T47D (cell line): Measurements from ENCODE around the gene NBAS.

Experiments
- DNase-seq, 2 experiments: peaks; one replicate each; pipeline versions ENCODE4 v3.0.0 to v3.0.0-alpha.2; 2011 to 2012; ENCODE audit warnings: low read depth in 1 of 2, low spot score in 1 of 2
- JUND ChIP-seq: IDR thresholded peaks from 2 replicates; pipeline ENCODE4 v1.6.1; 2012; ENCODE audit warnings: low read depth
- in situ Hi-C: cut with HindIII; loops from 2 replicates; pipeline ENCODE4 v1.10.0; 2016; ENCODE audit warnings: low sequenced_read_pairs, low pct_unique_long_range_greater_than_20kb

Gene NBAS

DNA sequence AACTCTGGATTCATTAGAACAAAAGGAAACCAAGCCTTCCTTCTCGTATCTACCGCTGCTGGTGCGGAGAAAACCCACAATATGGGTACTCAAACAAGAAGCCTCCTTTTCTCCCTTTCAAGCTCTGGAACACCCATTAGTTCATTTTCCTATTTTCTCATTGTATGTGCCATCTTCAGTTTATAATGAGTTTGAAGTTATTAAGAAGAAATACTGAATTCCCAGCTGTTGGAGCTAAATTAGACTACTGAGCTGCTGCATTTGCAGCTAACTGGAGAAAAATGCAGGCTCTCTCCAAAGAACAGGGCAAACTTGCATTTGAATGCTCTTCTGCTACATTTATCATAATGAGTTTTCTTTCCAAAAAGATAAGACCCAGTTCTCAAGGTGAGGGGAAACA is 398.5 kb downstream of the NBAS start:
- in situ Hi-C loops = no loop called here
- no peak for DNase-seq

GRCh38 chr2:15160201-15160991 is 400.7 kb downstream of the NBAS start:
- TF ChIP-seq JUND = no peak

More for the DNA sequence above, 398.5 kb downstream of the NBAS start:
- TF ChIP-seq JUND = no peak

GRCh38 chr2:15159751-15160177 is 401.4 kb downstream of the NBAS start:
- TF ChIP-seq JUND = no peak
- peak in 1 of 2 experiments; percentile 48 for DNase-seq
- in situ Hi-C loops = no loop called here

More at GRCh38 chr2:15160201-15160991, 400.7 kb downstream of the NBAS start:
- DNase-seq = no peak
- in situ Hi-C loops = no loop called here

DNA sequence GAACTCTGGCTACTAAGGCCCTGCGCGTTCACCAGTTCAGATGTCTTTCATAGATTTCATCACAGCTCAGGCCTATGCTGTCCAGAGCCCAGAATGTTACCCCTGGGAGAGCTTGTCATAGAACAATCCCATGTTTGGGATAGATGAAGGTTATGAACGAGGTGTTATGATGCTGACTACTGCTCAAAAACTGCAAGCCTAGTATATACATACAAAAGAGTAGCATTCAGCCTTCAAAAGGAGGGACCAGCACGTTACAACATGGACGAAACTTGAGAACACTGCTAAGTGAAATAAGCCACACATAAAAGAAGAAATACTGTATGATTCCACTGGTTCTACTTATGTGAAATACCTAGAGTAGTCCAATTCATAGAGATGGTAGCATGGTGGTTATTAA is 401.9 kb downstream of the NBAS start:
- in situ Hi-C loops = no loop called here
- DNase-seq = no peak
- TF ChIP-seq JUND = no peak

DNA sequence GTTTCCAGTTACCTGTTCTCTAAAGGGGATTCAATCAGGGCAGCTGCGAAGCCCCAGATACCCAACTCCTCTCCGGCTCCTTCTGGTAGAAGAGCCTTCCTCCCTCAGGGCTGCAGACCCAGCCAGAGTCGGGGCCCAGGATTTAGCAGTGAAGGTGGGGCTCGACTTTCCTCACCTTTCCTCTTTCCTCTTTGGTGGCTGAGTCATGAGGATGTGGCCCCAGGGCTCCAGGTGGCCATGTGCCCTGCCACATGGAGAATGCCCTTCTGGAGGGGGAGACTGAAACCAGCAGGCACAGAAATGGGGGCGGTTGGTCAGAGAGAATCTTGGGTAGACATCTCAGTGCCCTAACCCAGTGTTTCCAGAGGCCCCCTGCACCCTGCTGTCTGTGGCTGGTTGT is 402.6 kb downstream of the NBAS start:
- DNase-seq = no peak
- no peak for TF ChIP-seq JUND
- in situ Hi-C loops = no loop called here

DNA sequence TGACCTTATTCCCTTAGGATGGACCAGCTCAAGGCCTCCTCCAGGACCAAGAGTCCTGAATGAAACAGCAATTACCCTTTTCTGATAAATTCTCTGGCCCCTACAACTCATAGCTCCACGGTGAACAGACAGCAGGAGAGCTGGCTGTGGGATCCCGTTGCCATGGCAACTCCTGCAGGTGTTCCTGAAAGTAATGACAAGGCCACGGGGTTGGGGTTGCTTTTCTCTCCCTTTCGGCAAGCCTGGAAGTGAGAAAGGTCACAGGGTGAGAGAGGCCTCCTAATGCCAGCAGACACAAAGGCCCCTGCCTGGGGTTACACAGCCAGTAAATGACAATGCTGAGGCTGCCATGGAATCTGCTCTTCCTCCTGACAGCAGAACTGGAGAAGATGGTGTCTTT is 403.0 kb downstream of the NBAS start:
- in situ Hi-C loops = no loop called here
- DNase-seq = no peak
- no peak for TF ChIP-seq JUND

- DNase-seq = no peak
- in situ Hi-C loops = no loop called here
- no peak for TF ChIP-seq JUND
These were observed 405.1 kb downstream of the NBAS start for GRCh38 chr2:15155959-15156574.

DNA sequence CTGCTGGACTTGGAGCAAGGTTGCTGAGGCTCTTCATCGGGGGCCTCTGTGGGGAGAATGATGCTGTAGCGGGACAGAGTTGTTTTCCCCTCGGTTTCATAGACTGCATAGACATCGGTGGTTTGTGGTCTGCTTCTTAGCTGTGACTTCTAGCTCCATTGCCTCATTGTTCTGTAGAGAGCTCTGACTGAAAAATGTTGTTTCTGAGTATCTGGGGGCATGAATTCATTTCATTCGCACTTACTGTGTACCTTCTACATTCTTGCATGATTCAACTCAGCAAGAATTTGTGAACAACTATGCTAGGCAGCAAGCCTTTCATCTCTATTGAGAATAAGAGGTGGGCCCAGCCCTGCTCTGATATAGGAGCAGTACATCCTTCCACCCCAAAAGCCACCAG is 406.8 kb downstream of the NBAS start:
- TF ChIP-seq JUND = no peak
- no peak for DNase-seq
- in situ Hi-C loops = no loop called here

DNA sequence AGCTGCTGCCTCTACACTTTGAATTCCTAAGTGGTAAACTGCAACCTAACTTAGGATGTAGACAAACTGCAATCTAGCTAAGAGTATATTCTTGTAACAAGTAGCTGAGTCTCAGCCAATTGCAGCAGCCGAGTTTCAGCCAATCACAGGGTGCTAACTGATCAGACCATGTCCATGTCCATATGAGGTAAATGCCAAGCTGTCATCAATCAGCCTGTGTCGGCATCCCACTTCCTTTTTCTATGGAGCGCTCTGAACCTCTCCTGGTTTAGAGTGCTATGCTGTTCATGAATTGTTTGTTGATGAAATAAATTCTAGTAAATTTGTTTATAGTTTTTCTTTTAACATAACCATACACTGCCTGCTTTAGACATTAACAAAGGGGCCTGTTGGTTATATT is 408.8 kb downstream of the NBAS start:
- no peak for TF ChIP-seq JUND
- no peak for DNase-seq
- in situ Hi-C loops = no loop called here

DNA sequence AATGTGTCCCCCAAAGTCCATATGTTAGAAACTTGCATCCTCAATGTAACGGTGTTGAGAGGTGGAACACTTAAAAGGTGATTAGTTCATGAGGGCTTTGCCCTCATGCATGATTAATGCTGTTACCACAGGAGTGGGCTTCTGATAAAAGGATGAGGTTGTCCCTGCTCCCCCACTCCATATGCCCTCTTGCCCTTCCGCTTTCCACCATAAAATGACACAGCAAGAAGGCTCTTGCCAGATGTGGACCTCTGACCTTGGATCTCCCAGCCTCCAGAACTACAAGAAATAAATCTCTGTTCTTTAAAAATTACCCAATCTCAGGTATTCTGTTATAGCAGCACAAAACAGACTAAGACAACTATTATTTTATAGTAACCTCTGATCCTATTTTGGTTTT is 412.1 kb downstream of the NBAS start:
- DNase-seq = no peak
- in situ Hi-C loops = no loop called here
- TF ChIP-seq JUND = no peak

DNA sequence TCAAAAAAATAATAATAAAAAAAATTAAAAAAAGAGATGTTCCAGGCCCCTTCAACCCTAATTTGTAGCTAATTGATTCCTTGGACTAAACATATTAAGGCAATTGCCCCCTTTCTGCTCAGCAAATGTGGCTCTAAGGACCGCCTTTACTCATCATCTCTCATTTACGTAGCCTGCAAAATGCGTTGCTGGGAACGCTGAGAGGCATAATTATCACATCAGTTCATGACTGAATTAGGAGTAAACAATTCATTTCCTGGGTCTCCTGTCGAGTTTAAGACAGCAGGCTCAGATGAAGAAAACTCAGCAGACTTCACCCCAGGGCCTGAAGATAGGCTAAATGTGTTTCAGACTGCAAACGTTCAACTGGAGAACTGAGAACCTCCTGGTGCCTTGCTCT is 413.5 kb downstream of the NBAS start:
- TF ChIP-seq JUND = no peak
- in situ Hi-C loops = no loop called here
- DNase-seq = no peak

- no peak for TF ChIP-seq JUND
- DNase-seq = peak in 1 of 2 experiments; percentile 28
- in situ Hi-C loops = no loop called here
These were observed 414.2 kb downstream of the NBAS start for GRCh38 chr2:15146960-15147359.

DNA sequence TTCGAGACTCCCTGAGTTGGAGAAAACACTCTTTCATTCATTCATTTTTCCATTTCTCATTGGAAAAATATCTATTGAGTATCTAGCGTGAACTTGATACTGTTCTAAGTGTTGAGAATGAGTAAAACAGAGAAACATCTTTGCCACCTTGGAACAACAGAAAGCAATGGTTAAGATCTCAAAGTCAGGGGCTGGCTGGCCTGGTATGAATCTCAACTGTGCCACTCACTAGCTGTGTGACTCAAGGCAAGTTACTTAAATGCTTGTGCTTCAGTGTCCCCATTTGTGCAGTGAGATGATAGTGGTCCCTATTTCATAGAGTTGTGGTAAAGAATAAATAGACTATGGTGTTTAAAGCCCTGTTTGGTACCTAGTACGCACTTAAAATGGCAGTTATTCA is 415.2 kb downstream of the NBAS start:
- DNase-seq = no peak
- no peak for TF ChIP-seq JUND
- in situ Hi-C loops = no loop called here
